ENCODE results near the gene CLCN6.

GRCh38 chr1:11842154-11843041, 36.4 kb downstream of the CLCN6 start:
- TF ChIP-seq CTCF (IDR thresholded peaks at IDR 0.05; ENCODE audit: poor library complexity, severe bottlenecking) (no peak), EZH2 (IDR thresholded peaks at IDR 0.05; ENCODE audit: borderline replicate concordance, insufficient read depth, low read length, poor library complexity, severe bottlenecking) (no peak), SMC3 (conservative IDR thresholded peaks at IDR 0.05; ENCODE audit: poor library complexity) (no peak), RAD21 (conservative IDR thresholded peaks at IDR 0.05) (no peak), REST (IDR thresholded peaks at IDR 0.05; ENCODE audit: borderline replicate concordance) (no peak), MXI1 (conservative IDR thresholded peaks at IDR 0.05; ENCODE audit: poor library complexity, severe bottlenecking) (no peak), TAF1 (IDR thresholded peaks at IDR 0.05; ENCODE audit: low read depth) (no peak)
